HG03159 (cell line): Measurements from ENCODE around the gene RAPGEF5.

Experiments used
- ATAC-seq: cut with Tn5 transposase; IDR thresholded peaks from one replicate; pipeline ENCODE4 v1.9.1; 2021; ENCODE audit warnings: mild to moderate bottlenecking, moderate library complexity; ENCODE audit not compliant: unreplicated experiment

Gene RAPGEF5

DNA sequence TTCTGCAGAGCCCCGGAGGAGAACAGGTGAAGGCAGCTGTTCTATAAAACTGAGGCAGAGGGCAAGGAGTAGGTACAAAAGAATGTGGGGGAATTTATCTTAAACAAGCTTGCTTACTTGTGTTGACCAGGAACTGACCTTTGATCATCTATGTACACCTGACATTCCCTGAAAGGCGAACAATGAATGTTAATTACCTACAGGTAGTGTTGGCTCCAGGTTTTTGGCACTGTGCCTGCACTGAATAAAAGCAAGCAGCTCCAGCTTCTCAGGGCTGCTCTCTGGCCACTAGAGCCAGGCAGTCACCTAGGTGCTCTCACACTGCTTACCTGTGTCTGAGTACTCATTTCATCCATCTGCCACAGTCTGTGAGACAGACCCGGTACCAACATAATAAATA lies 87.0 kb downstream of the RAPGEF5 start:
- no peak for ATAC-seq

DNA sequence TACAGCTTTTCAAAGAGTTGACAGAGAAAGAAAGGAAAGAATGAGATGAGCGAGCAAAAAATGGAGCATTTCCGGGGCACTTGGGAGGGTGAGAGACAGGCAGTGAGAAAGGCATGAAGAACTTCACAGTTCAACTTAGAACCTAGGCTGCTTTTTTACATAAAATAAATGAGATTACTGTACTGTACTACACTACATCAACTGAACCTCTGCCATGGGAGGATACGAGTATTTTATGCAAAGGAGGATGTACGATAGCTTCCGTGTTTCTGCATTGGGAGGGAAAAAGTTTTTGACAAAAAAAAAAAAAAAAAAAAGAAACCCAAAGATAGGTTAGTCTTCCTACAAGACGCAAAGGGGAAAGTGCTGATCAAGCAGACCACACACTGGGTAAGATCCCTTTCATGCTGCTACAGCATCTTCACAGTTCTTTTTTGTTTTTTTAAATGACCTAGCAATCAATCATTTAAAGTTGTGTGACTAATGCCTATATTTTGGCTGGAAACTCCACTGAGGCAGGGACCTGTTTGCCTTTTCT lies 88.0 kb downstream of the RAPGEF5 start:
- ATAC-seq = no peak

DNA sequence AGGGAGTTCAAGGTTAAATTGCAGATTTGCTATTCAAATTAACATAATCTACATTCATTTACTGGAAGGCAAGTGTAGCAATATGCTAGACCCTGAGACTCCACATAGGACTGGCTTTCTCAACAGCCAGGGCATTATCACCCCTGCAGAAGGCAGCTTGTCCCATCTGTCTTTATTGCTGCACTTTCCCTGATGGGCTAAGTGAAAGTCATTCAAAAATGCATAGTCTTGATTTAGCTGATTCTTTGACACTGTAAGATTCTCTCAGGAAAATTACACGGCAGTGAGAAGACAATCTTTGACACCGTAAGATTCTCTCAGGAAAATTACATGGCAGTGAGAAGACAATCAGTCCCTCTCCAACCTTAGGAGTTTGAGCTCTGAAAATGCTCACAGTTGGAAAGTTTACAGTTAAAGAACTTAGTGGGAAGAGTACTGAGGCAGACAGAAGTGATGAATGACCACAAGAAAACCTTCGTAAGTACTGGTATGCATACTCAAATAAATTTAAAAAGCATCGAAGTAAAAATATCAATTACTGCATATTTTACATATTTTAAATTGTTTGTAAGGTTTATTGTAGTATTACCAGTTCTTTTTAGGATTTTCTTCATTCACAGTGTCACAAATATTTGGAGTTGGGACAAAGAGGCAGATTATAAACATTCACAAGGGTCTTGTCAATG lies 88.9 kb downstream of the RAPGEF5 start:
- no peak for ATAC-seq

DNA sequence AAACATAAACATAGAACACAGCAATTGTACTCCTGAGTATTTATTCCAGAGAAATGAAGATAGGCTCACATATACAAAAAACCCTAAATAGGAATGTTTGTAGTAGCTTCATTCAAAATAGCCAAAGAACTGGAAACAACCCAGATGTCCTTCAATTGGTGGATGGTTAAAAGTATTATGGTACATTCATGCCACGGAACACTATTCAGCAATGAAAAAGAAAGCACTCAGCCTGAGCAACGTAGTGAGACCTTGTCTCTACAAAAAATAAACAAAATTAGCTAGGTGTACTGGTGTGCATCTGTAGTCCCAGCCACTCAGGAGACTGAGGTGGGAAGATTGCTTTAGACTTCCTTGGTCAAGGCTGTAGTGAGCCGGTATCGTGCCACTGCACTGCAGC lies 94.4 kb downstream of the RAPGEF5 start:
- ATAC-seq = no peak

DNA sequence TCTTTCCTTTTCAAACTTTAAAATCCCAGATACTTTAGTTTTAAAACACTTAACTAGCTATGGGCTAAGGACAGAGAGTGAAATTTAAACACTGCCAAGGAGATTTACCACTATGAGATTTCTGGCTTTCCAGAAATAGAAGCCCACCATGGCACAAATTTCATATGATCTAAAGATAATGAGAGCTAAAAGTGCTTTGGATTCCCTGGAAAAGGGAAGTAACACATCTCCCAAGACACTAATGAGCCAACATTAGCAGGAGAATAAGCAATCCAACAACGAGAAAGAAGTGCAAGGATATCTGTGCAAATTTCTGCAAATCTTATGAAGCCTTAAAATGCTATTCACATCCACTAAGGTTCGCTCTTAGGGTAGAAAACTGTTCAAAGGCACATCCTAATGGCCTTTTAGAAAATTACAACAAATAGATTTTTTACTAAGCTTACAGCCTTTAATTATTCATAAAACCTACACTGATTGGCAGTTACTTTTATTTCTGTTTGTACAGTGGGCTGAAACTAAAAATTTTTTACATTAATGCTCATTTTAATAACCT lies 100.3 kb downstream of the RAPGEF5 start:
- ATAC-seq = no peak

DNA sequence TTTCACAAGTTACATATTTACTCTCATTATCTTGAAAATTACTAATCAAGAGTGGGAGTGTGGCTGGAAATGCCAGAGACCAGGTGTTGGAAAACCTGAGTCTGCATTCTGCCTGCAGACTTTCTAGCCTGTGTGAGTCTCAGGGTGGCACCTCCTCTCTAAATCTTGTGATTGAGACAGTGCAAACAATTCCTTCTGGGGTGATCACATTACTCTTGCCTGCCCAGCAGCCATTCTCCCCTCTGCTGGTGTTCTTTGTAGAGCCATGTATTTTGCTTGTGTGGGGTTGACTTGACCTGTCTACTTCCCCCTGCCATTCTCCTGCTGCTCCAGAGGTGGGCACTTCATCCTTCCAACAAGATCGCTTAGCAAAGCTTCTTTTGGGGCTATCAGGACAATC lies 101.1 kb downstream of the RAPGEF5 start:
- no peak for ATAC-seq

DNA sequence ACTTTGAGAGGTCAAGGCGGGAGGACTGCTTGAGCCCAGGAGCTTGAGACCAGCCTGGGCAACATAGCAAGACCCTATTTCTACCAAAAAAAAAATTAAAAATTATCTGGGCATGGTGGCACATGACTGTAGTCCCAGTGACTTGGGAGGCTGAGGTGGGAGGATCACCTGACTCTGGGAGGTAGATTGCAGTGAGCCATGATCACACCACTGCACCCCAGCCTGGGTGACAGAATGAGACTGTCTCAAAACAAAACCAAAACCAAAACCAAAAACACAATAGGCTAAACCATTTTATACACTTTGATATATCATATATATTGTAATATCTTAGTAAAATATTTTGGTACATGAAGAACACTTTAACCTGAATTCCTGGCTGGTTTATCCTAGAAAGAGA lies 101.6 kb downstream of the RAPGEF5 start:
- no peak for ATAC-seq

DNA sequence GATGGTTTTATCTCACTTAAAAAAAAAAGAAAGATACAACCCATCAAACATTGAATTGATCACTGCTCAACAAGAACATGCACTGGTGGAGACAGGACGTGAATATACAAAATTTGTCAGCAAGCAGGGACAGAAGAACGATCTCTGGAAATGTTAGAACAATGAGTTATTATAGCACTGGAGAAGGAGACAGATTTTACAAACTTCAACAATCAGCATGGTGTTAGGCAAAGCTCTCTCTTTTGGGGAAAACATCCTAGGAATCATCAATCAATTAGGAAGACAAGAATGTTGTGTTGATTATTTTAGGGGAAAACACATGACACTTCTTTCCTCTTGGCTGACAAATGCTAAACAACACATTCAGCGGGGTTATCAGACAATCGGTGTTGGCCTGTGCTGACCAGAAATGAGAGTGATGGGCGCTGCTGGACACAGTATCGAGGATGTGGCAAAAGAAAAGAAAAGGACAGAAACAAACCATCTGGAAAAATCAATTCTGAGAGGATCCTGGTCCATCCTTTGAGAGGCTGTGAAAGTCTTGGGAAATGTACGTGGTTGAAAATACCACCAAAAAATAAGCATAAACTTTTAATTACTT lies 103.9 kb downstream of the RAPGEF5 start:
- ATAC-seq = no peak

DNA sequence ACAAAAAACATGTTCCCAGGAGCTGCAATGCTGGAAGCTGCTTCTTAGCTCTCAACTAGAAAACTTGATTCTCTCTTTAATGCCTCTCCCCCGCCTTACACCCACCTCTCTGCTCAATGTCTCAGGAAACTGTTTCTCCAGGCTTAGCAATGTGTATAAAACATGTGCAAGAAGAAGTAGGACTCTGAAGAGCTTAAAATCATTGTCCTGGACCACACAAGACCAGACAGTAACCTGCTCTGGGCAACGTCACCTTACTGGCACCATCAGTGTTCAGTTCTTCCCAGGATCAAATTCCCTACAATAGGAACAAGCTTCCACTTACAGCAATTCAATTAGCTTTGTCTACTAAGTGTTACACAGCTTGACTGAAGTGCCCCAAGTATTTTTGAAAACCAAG lies 104.9 kb downstream of the RAPGEF5 start:
- no peak for ATAC-seq

DNA sequence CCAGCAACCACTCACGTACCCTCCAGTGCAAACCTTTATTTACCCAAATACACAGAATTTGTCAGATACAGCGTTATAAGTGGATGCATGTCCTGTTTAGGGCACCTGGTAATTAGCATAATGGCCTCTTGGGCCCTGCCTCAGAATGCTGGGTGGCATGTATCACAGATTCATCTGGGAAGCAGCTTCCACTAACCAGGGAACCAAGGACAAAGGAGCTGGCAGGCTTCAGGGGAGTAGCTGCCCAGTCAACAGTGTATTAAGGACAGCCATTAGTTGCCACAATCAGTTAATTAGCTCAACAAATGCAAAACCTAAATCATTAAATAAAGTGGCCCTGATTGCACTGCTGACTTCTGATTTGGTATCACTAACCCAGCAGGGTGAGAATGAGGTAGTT lies 105.7 kb downstream of the RAPGEF5 start:
- no peak for ATAC-seq

DNA sequence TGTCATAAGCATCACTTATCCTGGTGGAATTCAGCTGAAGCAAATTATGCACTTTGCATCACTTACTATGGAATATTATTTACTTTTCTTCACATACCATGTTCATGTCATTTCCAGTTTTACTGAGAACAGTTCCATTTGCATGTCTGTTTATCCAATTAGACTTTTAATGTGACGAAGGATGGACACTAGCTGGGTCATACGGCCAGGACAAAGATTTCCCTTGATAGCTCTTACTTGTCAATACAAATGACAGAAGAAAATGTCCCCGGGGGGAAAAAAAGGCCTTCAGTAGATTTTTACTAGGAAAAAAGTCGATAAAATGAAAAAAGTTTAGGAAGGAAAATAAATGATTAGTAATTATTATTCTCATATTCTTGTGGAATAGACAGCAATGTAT lies 106.6 kb downstream of the RAPGEF5 start:
- no peak for ATAC-seq

DNA sequence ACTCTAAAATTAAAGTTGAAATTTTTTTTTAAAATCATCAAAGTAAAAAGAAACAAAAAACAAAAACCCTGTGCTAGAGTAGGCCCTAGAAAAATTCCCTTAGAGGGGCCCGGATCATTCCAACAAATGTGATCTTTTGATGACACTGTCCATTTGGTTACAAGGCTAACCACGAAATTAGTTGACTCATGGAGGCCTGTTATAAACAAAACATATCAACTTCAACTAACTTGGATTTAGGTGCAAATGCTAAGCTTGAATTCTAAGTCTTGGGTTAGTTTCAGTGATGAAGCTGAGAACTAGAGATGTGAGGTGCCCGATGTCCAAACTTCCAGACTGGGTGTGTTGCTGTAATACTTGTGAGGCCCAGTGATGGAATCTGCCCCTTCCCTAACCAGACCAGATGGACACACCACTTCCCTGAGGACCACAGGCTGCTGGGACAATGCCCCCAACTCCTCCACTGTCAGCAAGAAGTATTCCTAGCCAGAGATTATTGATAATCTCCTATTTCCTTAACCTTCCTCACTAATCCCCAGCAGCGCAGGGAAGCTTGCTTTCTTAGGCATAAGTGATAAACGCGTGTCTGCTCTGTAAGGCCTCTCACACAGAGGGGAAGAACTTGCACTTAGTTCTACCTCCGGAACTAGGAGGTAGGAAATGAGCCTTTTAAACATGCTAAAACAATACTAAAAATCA lies 108.7 kb downstream of the RAPGEF5 start:
- no peak for ATAC-seq

DNA sequence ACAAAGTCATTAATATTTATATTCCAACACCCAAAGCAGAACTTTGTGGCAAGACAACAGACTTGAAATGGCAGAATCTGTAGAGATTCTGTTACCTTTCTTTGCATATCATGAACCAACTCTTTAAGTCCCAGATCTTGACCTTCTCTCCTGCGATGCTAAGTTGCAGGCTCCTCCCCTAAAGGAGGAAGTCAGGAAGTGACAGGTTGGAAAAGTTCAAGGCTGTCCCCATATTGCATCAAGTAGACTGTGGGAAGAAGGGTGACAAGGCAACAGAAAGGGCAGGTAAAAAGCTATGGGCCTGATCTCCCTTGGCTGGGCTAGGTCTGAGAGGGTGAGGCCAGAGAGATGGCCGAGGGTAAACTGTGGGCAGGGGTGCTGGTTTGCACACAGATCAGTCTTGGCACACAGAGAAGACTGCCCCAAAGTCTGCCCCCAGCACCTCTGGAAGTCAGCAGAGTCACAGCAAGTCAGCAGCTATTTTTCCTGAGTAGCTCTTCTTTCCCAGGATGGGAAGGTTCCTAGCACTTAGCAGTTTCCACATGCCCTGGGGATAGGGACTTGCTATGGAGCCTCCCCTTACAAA lies 115.1 kb downstream of the RAPGEF5 start:
- ATAC-seq = no peak

DNA sequence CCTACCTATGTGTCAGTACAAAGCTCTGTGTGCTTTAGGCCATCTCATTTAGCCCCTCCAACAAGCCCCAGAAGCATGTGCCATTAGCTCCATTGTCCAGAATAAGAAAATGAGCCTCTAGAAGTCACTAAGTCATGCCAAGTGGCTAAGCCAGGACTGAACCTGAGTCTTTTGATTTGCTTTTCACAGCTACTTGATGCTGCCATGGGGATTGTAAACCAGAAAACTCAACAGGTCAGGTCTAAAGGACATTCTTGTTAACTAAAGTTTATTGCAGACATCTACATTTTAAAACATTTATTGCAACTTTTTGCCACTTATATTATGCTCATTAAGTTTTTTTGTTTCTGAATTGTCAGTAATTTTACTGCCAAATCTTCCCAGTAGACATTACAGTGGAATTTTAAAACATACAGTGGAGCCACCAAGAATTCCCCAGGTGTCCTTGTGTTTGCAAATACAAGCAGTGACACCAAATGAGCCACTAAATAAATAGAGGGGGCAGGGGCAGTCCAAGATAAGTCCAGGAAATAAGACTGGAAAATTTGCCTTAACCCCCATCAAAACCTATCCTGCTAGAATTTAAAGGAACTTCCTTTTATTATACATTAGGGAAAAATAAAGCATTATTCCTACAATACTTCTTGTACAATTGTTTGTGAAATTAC lies 115.9 kb downstream of the RAPGEF5 start:
- no peak for ATAC-seq

DNA sequence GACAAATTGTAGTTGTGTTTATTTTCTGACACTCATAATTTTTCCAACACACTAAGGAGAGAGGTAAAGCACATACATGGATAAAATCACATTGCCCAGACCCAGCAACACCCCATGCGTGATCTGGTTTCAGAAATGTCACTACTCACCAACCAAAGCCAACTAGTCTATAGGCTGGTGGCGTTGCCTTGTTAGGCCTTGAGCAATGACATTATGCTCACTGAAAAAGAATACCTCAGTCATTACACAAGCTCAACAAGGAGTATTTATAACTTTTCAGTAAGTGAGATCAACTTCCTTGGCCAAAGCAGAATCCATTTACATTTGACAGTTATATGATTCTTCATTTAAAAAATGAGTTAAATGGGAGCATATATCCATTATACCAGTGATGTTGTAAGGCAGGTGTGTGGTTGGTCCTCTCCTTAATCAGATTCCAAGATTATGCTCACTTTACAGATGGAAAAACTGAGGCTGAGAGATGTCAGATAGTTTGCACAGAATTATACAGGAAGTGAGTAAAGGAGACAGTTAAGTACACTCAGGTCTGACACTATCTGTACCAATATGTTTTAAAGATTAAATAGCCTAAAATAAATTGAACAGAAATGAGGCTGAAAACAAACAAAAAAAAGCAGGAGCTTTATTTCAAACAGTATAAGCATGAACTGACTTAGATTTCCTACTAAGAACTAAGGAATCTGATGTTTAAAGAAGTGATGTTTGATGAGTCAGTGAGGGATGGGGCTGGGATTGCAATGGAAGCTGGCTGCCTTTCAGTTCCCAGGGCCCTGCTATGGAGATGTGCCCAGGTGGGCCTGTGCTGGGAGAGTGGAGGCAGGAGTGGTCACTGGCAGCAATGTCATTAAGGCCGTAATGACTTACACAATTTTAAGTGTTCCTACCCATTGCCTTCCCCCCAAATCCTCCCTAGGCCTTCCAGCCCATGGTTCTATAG lies 118.3 kb downstream of the RAPGEF5 start:
- no peak for ATAC-seq

DNA sequence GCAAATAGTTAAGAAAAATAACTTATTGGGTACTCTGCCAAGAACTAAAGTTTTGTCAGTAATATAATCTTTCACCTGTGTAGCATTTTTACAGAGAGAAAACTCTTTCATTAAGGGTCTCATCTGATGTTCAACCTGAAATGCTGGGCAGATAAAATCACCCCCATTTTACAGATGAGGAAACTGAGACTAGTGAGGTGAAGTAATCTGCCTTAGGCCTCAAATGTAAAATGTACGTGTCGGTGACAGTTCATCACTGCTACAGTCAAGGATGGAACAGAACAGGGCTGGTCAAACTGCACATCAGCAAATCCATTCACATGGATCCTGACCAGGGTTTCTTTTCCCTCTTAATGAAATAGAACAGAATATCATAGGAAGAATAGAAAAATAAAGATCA lies 121.8 kb downstream of the RAPGEF5 start:
- no peak for ATAC-seq

DNA sequence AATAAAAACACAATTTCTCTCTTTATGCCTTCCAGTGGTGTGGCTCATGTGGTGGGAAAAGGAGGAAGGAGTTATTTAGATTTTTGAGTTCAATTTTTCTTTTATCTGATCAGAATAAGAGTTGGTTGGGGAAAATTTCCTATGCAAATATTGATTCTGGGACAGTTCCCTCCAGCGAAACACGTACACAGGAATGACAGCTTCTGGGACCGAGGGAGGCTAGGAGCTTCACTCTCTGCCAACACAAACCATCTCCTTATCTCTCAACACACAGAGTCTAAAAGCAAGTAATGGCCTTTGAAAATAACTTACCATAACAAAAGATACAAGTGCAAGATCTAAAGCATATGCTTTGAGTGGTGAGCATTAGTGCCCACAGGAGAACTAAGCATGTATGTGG lies 122.7 kb downstream of the RAPGEF5 start:
- no peak for ATAC-seq

DNA sequence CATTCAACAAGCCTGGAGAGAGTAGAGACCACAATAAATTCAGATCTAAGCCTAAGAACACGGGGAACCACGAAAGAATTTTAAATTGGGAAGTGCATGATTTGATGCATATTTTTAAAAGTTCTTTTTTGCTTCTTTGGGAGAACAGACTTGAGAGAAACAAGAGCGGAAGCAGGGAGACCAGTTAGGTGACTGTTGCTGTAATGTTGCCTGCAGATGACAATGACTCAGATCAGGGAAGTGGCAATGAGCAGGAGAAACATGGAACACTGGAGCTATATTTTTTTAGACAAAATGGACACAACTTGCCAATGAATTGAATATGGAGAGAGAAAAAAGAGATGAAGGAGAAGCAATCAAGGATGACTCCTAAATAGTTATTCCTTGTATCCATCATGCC lies 125.1 kb downstream of the RAPGEF5 start:
- ATAC-seq = no peak

DNA sequence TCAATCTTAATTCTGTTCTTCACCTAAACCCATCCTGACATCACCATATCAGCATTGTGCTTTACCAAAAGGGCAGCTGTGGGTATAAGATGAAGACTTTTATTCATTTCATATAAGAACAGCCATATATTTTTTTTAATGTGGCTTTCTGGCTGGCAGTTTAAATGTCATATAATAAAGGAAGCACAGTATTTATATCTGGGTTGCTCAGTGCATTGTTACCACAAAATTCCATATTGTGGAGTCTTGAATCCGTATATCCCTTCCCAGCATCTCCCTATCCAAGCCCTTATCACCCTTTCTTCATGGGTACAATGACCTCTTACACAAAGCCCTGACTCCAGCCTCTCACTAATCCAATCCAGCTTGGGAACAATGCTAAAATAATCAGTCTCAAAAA lies 125.8 kb downstream of the RAPGEF5 start:
- ATAC-seq = no peak

DNA sequence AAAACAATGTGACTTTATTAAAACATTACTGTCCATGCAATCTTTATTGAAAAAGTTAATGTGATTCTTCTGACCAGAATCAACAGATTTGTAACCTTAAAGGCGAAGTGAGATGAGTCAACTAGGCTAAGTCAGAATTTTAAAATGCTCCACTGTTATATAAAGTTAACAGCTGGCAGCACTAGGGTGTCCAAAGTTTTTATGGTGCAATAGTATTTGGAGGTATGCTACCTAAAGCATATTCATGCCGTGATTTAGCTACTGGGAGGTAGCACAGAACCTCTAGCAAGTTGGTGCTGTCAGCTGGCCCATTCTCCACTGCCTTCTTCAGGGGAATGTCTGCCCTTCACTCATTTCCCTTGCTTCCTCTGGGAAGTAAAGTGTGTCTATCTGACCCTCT lies 126.7 kb downstream of the RAPGEF5 start:
- ATAC-seq = no peak
